Measurements from ENCODE around the gene RCAN2. TPM values are rescaled to one million over a fixed set of nuclear protein-coding genes. Genes with fewer than 3 reads are reported as not detected.

RCAN2 gene
- total RNA-seq, 3 donors from 2014 or later = 2.9 to 14.9 (median 5.9) TPM

- no peak overlapping the region for H3K4me3 ChIP-seq
- H3K36me3 ChIP-seq = no peaks in the 10 kb centered on the region
- H3K27ac ChIP-seq = no peak overlapping the region
- DNase-seq (ENCODE audit: low spot score in 2 of 2) = no peak
- H3K4me1 ChIP-seq = no peaks in the 10 kb centered on the region
- TF ChIP-seq POLR2A (IDR thresholded peaks at IDR 0.05) (no peak), POLR2AphosphoS5 (IDR thresholded peaks at IDR 0.05) (no peak), CTCF (IDR thresholded peaks at IDR 0.05) (no peak)
- intact Hi-C loops (cut with DNase I; ENCODE audit: low total_unique reads) = no loop called here
- no peaks in the 10 kb centered on the region for H3K9me3 ChIP-seq
- H3K27me3 ChIP-seq = no peaks in the 10 kb centered on the region
These were observed 14.7 kb upstream of the RCAN2 start for GRCh38 chr6:46505693-46506512.

GRCh38 chr6:46504242-46504641, 13.0 kb upstream of the RCAN2 start:
- no peak for DNase-seq (ENCODE audit: low spot score in 2 of 2)
- Histone ChIP-seq H3K27me3 (no peaks in the 10 kb centered on the region), H3K9me3 (no peaks in the 10 kb centered on the region), H3K36me3 (no peaks in the 10 kb centered on the region), H3K4me1 (no peaks in the 10 kb centered on the region), H3K4me3 (no peak overlapping the region), H3K27ac (no peak overlapping the region)
- intact Hi-C loops (cut with DNase I; ENCODE audit: low total_unique reads) = loop anchor here (5.0 kb wide), 1 partner anchor 62 kb away; no protein-coding TSS in a partner anchor
- TF ChIP-seq CTCF (IDR thresholded peaks at IDR 0.05) (no peak), POLR2A (IDR thresholded peaks at IDR 0.05) (no peak), POLR2AphosphoS5 (IDR thresholded peaks at IDR 0.05) (no peak)

GRCh38 chr6:46502486-46503119, 11.4 kb upstream of the RCAN2 start:
- no peaks in the 10 kb centered on the region for H3K4me1 ChIP-seq
- intact Hi-C loops (cut with DNase I; ENCODE audit: low total_unique reads) = loop anchor here (5.0 kb wide), 1 partner anchor 60 kb away; no protein-coding TSS in a partner anchor
- H3K27ac ChIP-seq = peak overlapping the region in 1 of 2 donors; percentile 43

GRCh38 chr6:46501136-46502089, 10.2 kb upstream of the RCAN2 start:
- intact Hi-C loops (cut with DNase I; ENCODE audit: low total_unique reads) = loop anchor here (5.0 kb wide), 1 partner anchor 59 kb away; no protein-coding TSS in a partner anchor
- DNase-seq (ENCODE audit: low spot score in 2 of 2) = no peak

More at GRCh38 chr6:46502486-46503119, 11.4 kb upstream of the RCAN2 start:
- no peak for DNase-seq (ENCODE audit: low spot score in 2 of 2)
- no peak overlapping the region for H3K4me3 ChIP-seq
- H3K9me3 ChIP-seq = no peaks in the 10 kb centered on the region
- no peaks in the 10 kb centered on the region for H3K36me3 ChIP-seq
- no peaks in the 10 kb centered on the region for H3K27me3 ChIP-seq
- TF ChIP-seq POLR2AphosphoS5 (IDR thresholded peaks at IDR 0.05) (no peak), POLR2A (IDR thresholded peaks at IDR 0.05) (no peak)

More at GRCh38 chr6:46501136-46502089, 10.2 kb upstream of the RCAN2 start:
- Histone ChIP-seq H3K4me1 (no peaks in the 10 kb centered on the region), H3K27me3 (no peaks in the 10 kb centered on the region), H3K27ac (no peak overlapping the region), H3K9me3 (no peaks in the 10 kb centered on the region), H3K36me3 (no peaks in the 10 kb centered on the region), H3K4me3 (no peak overlapping the region)
- TF ChIP-seq CTCF (IDR thresholded peaks at IDR 0.05) (no peak), POLR2AphosphoS5 (IDR thresholded peaks at IDR 0.05) (no peak), POLR2A (IDR thresholded peaks at IDR 0.05) (no peak)
